Limb (tissue), 2 donors: Measurements from ENCODE around the gene ENOPH1.
"Not testable (repeated sequence)": the region's sequence is repeated elsewhere in the genome, so short reads cannot be mapped to it uniquely, and the experiment has no call there.

Experiments used
- DNase-seq, 2 donors: peaks; one replicate each; pipeline ENCODE4 v3.0.0-alpha.2; 2016; ENCODE audit errors: extremely low spot score in 2 of 2

The ENOPH1 gene

DNA sequence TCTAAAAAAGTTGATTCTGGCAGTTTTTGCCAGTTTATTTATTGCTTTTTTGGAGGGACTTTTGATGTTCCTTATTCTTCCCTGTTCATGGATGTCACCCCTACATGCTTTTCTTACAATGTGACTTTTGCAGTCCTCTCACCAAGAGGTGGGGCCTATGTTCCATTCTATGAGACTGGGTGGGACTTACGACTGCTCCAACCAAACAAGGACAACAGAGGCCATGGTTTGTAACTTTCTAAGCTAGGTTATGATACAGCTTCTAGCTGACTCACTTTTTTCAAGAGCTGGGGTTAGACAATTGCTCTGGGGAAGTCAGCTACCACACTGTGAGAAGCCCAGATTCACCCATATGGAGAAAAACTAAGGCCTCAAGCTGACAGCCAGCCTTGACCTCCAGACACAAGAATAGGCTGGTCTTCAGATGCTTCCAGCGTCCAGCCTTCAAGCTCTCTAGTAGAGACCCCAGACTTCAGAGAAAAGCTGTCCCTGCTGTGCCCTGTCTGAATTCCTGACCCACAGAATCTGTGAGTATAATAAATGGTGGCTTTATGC, 39.5 kb downstream of the ENOPH1 start:
- DNase-seq, result no peak

DNA sequence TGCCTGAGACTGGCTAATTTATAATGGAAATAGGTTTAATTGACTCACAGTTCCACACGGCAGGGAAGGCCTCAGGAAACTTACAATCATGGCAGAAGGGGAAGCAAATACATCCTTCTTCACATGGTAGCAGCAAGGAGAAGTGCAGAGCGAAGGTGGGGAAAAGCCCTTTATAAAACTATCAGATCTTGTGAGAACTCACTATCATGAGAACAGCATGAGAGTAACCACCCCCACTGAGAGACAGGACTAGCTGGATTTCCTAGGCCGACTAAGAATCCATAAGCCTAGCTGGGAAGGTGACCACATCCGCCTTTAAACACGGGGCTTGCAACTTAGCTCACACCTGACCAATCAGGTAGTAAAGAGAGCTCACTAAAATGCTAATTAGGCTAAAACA, 42.7 kb downstream of the ENOPH1 start:
- DNase-seq, result not testable (repeated sequence)

DNA sequence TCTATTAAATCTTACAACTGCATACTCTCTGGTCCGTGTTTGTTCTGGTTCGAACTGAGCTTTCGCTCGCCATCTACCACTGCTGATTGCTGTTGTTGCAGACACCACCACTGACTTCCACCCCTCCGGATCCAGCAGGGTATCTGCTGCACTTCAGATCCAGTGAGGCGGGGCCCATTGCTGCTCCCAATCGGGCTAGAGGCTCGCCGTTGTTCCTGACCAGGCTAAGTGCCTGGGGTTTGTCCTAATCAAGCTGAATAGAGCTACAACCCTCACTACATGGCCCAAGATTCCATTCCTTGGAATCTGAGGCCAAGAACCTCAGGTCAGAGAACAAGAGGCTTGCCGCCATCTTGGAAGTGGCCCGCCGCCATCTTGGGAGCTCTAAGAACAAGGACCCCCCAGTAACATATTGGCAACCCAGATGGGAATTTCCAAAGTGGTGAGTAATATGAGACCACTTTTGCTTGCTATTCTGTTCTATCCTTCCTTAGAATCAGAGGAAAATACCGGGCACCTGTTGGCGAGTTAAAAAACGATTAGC, 43.3 kb downstream of the ENOPH1 start:
- no peak for DNase-seq

DNA sequence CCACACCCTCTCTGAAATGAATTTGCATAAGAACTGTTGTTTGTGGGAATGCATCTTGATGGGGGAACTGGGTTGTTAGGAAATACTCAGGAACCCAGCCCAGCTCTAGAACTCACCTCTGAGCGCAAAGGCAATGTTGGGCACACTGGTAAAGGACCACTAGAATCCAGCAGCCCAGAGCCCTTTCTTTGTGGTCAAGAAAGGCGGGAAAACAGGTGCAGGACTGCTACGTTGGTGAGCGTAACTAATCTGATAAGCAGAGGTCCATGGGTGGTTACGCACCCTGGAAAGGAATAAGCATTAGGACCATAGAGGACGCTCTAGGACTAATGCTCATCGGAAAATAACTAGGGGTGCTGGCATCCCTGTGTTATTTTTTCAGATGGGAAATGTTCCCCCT, 45.5 kb downstream of the ENOPH1 start:
- DNase-seq, result not testable (repeated sequence)

DNA sequence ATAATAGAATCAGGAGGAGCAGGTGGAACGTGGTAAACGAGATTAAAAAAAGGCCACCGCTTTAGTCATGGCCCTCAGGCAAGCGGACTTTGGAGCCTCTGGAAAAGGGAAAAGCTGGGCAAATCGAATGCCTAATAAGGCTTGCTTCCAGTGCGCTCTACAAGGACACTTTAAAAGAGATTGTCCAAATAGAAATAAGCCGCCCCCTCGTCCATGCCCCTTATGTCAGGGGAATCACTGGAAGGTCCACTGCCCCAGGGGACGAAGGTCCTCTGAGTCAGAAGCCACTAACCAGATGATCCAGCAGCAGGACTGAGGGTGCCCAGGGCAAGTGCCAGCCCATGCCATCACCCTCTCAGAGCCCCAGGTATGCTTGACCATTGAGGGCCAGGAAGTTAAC, 47.1 kb downstream of the ENOPH1 start:
- not testable (repeated sequence) for DNase-seq

DNA sequence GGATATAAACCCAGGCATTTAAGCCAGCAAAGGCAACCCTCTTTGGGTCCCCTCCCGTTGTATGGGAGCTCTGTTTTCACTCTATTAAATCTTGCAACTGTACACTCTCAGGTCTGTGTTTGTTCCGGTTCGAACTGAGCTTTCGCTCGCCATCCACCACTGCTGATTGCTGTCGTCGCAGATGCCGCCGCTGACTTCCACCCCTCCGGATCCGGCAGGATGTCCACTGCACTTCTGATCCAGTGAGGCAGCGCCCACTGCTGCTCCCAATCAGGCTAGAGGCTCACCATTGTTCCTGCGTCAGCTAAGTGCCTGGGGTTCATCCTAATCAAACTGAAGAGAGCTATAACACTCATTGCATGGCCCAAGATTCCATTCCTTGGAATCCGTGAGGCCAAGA, 49.2 kb downstream of the ENOPH1 start:
- no peak for DNase-seq

DNA sequence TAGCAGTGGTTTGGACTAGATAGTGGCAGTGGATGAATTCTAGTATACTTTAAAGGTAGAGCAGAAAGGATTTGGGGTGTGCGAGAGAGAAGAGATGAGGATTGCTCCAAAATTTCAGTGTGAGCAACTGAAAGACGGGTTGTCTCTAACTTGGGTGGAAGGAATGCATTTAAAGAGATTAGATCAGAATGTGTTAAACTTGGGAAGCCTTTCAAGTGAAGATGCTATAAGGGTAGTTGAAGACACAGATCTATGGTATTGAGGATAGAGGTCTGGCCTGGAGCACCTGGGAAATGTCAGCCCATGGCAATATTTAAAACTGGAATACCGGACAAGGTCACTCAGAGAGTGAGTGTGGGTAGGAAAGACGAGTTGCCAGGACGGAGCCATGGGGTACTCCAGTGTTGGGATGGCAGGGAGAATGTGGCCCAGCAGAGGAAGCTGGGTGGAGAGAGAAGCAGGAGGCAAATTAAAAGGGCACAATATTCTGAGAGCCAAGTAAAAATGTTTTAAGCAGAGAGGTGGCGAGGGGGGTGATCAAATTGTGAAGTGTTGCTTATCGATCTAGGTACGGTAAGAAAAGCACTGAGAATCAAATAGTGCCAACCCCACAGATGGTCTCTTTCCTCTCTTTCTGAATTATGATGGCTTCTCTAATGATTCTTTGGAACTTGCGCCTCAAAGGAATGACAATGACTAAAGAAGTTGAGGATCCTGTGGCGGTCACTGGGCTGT, 50.5 kb downstream of the ENOPH1 start:
- DNase-seq, result no peak

DNA sequence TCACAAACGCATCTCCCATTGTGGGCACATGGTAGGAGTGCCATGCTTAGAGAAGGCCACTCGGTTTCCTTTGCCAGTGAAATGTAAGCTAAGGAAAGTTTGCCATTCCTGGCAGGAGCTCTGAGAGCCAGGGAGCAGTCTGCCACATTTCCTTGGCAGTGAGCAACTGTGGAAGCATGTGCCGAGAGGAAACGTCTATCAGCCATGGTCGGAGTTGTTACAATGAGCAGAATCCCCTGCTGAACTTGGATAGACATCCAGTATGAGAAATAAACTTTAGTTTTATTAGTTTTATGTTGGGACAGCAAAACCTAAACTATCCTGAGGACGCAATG, 51.1 kb downstream of the ENOPH1 start:
- DNase-seq, result no peak

DNA sequence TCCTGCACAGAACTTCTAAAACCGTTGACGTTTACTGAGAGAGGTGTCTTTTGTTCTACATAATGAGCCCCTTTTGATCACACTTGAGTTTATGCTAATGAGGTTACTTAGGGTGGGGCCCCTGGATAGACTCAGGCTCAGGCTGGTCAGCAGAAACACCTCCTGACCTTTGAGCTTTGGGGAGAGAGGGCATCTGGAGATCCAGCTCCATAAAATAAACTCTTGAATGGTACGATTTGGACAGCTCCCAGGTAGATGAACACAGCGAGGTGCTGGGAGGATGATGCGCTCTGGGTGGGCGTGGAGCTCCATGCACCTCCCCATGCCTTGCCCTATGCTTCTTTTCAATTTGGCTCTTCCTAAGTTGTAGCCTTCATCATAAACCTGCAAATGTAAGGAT, 52.0 kb downstream of the ENOPH1 start:
- no peak for DNase-seq

DNA sequence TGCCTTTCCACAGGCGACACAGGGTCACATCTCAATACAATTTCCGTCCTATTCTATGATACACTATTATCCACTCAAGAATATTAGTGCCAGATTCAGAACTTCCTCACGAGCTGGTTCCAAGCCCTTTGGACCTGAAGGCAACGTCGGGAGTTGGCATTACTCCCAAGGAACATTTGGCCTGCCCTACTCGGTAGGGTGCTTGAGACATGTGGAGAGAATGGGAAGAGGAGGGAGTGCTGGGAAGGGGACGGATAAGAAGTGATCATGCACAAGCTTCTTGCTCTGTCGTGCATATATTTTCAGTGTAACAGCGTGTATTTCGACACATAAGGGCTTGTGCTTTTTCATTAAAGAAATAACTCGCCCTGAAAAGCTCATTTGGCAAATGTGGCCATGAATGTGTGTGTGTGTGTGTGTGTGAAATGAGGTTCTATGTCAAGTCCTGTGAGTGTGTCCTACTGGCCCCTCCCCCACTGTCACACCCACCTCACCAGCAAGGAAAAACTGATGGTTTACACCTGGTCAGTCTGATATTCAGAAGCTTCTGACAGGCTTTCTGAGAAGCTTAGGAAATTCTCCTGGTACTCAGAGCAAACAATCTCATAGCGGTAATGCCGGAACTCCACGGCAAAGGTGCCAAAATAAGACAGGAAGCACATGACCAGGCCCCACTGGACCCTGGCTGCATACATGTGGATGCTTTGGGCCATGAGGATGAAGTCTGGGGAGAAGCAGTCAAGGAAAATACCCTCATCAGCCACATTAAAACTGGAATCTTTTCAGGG, 54.8 kb downstream of the ENOPH1 start:
- DNase-seq, result no peak

DNA sequence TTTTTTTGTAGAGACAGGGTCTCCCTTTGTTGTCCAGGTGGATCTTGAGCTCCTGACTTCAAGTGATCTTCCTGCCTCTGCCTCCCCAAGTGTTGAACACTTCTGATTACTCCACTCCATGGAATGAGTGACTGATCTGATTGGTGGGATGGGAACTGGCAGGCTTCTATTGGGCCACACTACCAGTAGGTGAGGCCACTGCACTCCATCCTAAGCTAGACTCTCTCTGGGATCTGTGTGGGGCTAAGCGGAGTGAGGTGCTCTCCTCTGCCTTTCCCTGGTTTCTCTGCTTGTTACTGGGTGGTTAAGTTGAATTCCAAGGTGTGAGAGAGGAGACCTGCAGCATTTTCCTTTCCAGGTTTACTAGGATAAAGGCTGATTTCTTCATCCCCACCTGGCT, 58.7 kb downstream of the ENOPH1 start:
- no peak for DNase-seq

DNA sequence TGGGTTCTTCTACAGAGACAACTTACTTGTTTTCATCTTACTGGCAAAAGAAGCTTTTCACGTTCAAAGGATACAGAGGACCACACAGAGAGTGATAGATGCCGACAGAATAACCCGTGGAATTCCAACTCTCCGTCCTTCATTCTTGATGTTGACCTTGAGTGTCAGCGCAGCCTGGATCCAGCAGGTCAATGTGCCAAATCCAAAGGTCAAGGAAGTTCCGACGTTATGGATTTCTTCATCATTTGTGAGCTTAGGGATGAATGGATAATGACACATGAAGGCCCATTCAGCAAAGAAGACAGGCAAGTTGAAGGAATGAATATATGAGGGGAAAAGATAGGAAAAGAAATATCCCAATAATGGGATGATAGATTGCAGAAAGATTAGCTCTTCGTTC, 59.6 kb downstream of the ENOPH1 start:
- no peak for DNase-seq

DNA sequence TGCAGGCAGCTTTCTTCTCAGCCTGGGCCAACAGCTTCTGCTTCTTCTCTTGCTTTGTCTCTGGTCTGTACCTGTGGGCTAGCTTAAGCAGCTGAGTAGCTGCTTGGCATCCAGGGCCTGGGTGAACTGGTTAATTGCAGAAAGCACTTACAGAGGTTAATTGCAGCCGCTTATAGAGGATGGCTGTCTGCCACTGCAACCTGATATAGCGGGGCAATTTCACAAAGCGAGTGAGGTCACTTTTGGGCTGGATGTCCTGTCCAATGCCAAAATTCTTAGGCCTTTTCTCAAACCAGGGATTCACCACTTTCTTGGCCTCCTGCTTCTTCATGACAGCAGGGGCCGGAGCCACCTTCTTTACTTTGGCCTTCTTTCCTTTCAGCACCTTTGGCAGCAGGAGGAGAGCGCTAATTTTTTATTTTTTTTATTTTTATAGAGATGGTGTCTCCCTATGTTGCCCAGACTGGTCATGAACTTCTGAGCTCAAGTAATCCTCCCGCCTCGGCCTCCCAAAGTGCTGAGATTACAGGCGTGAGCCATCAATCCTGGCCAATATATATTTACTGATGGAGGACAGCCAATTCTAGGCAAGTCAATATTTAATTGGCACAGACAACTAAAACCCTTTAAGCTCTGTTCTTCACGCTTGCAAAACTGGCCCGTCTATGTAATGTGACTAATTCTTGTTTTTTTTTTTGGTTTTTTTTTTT, 61.0 kb downstream of the ENOPH1 start:
- no peak for DNase-seq

DNA sequence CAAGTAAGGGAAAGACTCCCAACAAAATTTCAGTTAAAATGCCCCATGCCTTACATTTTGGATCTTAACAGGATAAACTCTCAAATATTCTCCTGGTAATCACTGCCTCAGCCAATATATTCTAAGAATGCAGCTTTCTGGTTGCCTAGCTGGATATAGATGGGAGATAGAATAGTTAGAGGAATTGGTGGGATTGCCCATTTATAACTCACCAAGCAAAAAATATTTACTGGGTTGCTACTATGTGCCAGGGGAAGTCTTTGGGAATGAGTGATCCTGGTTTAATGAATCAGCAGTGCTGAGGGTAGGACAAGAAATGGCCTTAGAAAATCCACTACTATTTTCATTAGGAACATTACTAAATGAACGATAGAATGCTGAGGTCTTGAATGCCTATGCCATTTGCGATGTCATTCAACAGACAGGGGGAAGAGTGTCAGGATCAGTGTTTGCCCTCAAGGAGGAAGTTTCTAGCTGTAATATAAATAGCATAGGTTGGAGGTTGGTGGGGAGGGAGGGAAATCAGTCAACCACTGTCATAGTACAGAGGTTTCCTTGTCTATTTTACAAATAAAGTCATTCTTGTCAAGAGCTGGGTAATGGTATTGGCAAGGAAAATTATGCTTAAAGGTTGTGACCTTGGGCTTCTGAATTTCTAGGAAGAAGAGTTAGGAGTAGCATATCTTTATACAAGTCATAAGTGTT, 63.5 kb downstream of the ENOPH1 start:
- DNase-seq, result no peak

DNA sequence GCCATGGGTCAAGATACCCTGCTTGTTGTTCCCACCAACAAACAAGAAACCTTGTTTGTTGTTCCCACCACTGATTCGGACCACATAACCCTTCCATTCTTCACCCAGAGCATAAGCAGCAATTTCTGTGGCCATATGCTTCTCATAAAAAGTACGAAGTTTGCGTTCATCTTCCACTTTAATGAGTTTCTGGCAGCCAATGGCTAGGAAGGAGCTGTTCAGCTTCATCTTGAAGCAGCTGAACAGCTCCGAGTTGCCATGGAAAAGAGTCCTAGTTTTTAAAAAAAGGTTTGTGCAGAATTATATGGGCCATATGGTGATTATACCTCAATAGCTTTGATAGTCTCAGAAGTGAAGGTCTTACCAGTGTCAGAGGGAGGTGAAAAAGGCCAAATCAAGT, 65.3 kb downstream of the ENOPH1 start:
- no peak for DNase-seq

DNA sequence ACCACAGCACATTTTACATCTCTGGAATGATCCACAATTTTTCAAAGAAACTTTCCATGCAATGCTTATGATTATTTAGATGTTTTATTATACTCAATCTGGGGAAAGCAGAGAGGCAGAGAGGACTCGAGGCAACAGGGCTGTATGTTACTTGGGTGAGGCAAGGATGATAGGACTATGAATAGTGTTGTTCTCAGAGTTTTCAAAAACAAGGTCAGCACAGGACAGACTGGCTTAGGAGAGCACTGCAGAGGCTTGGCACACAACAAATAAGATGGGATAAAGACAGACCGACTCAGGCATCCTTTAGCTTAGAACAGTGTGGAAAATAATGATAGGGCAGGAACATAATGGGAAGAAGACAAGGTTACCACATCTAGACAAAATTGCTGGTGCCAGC, 66.0 kb downstream of the ENOPH1 start:
- no peak for DNase-seq

DNA sequence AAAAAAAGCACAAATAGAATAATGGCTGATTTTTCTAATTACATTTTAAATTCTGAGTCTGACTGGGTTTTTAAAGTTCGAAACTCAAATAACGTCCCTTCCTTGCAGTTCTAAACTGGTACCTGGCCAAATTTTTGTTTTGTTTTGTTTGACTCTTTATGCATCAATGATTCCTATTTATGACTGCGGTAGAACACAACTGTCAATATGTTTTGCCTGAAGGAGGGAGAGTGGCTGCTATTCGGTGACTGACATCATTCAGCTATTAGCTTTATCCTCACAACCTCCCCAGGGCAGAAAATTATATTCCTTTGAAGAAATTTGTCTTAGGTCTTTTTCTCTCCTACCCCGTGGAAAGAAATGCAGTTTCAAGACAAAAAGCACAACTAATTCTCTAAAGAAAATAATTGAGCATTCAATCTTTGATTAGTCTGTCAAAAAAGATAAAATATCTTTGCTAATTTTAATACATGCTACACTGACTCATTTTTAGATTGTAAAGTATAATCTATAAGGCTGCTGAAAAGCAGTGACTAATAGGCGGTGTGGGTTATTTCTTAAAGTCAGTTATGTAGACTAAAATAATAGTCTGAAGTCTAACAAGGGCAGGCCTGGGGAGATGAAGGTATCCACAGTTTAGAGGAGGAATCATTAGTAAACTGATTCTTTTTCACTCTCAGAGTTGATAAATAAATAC, 69.5 kb downstream of the ENOPH1 start:
- DNase-seq, result no peak

DNA sequence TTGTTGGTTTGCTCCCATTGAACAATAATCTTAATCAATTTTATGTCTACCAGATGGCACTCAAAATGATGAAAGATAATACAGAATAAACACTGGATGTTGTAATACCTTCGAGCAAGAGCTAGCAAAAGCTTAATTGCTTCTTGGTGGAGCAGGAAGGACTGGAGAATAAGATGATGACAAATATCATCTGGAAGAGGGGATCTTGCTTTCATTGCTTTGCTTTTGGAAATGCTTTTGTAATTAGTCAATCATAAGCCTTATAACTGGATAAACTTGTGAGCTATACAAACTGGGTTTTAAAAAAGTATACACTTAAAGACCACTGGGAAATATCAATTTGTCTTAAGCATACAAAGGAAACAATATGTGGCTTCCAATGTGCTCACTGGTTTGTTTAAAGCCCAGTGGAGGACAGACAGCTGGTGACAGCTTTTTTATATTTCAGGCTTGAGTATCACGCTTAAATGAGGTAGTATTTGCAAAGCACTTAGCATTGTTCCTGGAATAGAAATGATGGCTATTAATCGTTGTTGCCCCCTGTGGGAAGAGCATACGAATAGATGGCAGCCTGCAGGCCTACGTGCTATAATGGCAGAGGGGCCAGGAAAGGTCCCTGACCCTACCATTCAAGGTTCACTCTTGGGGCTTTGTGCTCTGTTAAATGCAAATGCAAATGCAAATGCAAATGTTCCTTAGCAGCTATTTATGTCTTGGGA, 70.2 kb downstream of the ENOPH1 start:
- DNase-seq, result no peak

DNA sequence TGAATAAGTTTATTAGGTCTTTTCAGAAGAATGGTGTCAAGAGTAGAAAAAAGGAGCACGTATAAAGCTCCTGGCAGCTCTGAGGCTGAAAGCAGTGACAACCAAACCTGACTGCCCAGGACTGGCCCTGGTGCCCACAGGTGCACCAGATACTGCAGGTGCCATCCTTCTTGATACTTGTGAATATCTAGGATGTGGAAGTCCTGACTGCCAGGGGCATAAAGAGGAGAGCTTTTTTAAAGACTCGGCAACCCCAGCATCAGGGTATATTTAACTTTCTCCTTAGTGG, 70.7 kb downstream of the ENOPH1 start:
- DNase-seq, result no peak

DNA sequence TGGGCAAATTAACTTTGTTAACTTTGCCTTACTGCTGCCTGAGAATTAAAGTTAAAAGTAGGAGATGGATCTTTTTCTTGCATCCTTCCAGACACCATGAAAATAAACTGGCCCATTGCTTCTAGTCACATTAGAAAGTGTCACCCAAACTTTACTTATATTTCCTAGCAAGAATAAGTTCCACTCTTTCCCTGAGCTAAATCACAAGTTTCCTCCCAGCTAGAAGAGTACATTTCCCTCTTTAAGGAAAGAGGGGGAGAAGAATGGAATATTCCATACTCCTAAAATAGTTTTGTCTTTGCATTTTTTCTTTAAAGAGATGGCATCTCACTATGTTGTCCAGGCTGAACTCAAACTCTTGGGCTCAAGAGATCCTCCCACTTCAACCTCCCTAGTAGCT, 77.6 kb downstream of the ENOPH1 start:
- no peak for DNase-seq
